Activated CD8-positive, alpha-beta memory T cell treated with anti-CD3 and anti-CD28 coated beads, Interleukin-2, amount 10 ng/mL, durations not matched to agents 7 days and 5 days (primary cell): ENCODE data around the gene SETD4. TPM values are rescaled to one million over a fixed set of nuclear protein-coding genes. Genes with fewer than 3 reads are reported as not detected.
A peak's percentile ranks its signal among the peaks of the same experiment; 100 is the strongest.

ENCODE experiments used
- ATAC-seq: fragments of 150-1000 bp; cut with Tn5 transposase; one replicate; pipeline ENCODE4 v1.10.0; 2021; ENCODE audit warnings: moderate library complexity
- CTCF ChIA-PET: fragments of 350-600 bp; sonication (Branson Sonifier 250); formaldehyde crosslinking; loops from one replicate; lab custom pipeline; 2021; ENCODE audit warnings: antibody characterized with exemption; lab: Charles Lee
- DNase-seq: peaks from one replicate; pipeline ENCODE4 v3.0.0-alpha.2; 2020
- H3K27ac Mint-ChIP-seq: one replicate; pipeline ENCODE4 v1.8.0; 2021; ENCODE audit warnings: mild to moderate bottlenecking, mixed read lengths
- H3K27me3 Mint-ChIP-seq: one replicate; pipeline ENCODE4 v1.8.0; 2021; ENCODE audit warnings: mixed read lengths
- H3K36me3 Mint-ChIP-seq: one replicate; pipeline ENCODE4 v1.8.0; 2021; ENCODE audit warnings: mild to moderate bottlenecking, mixed read lengths
- H3K4me1 Mint-ChIP-seq: one replicate; pipeline ENCODE4 v1.8.0; 2021; ENCODE audit warnings: mixed read lengths
- H3K4me3 Mint-ChIP-seq: one replicate; pipeline ENCODE4 v1.8.0; 2021; ENCODE audit warnings: mild to moderate bottlenecking, moderate library complexity, mixed read lengths
- H3K9me3 Mint-ChIP-seq: one replicate; pipeline ENCODE4 v1.8.0; 2022; ENCODE audit warnings: low read depth, mixed read lengths
- total RNA-seq, 2 experiments: library from RNA; stranded (reverse); gene quantifications; one replicate each; pipeline ENCODE4 v1.2.3, GENCODE V29; 2021

Gene SETD4
- total RNA-seq, 2 experiments from 2014 or later = 17.9 to 20.9 TPM

GRCh38 chr21:36073181-36073580 is 12.9 kb upstream of the SETD4 start:
- Mint-ChIP-seq H3K4me1 (peaks cover 56% of the 10 kb centered on the region), H3K36me3 (peaks cover 38% of the 10 kb centered on the region), H3K4me3 (no peak overlapping the region), H3K9me3 (peaks cover 5% of the 10 kb centered on the region), H3K27ac (no peak overlapping the region), H3K27me3 (no peaks in the 10 kb centered on the region)
- ATAC-seq (no peak), DNase-seq (no peak)
- CTCF ChIA-PET = interaction anchor here (0.7 to 1.3 kb wide), 3 partner anchors 14 to 36 kb away, joined by 3 to 4 read pairs (median 3); partner anchors contain the start of gene SETD4

- CTCF ChIA-PET = interaction anchor here (1.3 kb wide), 1 partner anchor 13 kb away, joined by 4 read pairs; the partner anchor contains the start of gene SETD4
- H3K9me3 Mint-ChIP-seq = peaks cover 5% of the 10 kb centered on the region
- ATAC-seq = no peak
- H3K27ac Mint-ChIP-seq = no peak overlapping the region
- H3K4me1 Mint-ChIP-seq = peaks cover 50% of the 10 kb centered on the region
- no peaks in the 10 kb centered on the region for H3K27me3 Mint-ChIP-seq
- H3K36me3 Mint-ChIP-seq = peaks cover 38% of the 10 kb centered on the region
- no peak overlapping the region for H3K4me3 Mint-ChIP-seq
- DNase-seq = no peak
Measured at GRCh38 chr21:36072453-36073162, 12.3 kb upstream of the SETD4 start.

- CTCF ChIA-PET = interaction anchor here (1.4 to 2.4 kb wide), 4 partner anchors 7 to 54 kb away, joined by 3 to 17 read pairs (median 9); partner anchors contain the start of gene SETD4
- Mint-ChIP-seq H3K27ac (no peak overlapping the region), H3K27me3 (peaks cover 8% of the 10 kb centered on the region), H3K4me1 (peaks cover 42% of the 10 kb centered on the region), H3K36me3 (peaks cover 37% of the 10 kb centered on the region), H3K9me3 (peaks cover 5% of the 10 kb centered on the region), H3K4me3 (peak overlapping the region; percentile 91)
- DNase-seq (no peak), ATAC-seq (no peak)
Measured at GRCh38 chr21:36070999-36071398, 10.7 kb upstream of the SETD4 start.

DNA sequence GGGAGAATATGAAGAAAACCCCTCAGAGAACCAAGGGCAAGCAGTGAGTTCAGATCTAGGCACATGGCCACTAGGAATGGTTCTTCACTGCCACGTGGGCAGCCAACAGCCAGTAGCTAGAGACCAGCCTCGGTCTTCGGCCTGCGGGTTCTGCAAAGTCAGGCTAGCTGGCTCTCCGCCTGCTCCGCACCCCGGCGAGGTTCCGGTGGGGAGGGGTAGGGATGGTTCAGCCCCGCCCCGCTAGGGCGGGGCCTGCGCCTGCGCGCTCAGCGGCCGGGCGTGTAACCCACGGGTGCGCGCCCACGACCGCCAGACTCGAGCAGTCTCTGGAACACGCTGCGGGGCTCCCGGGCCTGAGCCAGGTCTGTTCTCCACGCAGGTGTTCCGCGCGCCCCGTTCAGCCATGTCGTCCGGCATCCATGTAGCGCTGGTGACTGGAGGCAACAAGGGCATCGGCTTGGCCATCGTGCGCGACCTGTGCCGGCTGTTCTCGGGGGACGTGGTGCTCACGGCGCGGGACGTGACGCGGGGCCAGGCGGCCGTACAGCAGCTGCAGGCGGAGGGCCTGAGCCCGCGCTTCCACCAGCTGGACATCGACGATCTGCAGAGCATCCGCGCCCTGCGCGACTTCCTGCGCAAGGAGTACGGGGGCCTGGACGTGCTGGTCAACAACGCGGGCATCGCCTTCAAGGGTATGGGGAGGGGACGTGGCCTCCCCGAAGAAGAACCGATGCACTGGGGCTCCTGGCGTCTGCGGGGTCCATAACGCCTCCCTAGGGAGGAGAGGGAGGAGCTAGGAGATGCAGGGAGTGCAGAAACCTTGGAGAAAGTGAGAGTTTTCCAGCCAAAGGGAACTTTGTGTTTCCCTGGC is 9.6 kb upstream of the SETD4 start, which contains the start of gene CBR1:
TSS of gene CBR1 (plus strand) at position 312 of the 871 bp plus-strand sequence. CDS start at position 404, 92 bp downstream.
- ATAC-seq (peak; percentile 99), DNase-seq (peak; percentile 94)
- Mint-ChIP-seq H3K36me3 (peaks cover 37% of the 10 kb centered on the region), H3K4me1 (peaks cover 44% of the 10 kb centered on the region), H3K4me3 (peak within 1 kb of the TSS; percentile 91), H3K27ac (peak within 1 kb of the TSS; percentile 84), H3K9me3 (peaks cover 5% of the 10 kb centered on the region), H3K27me3 (peaks cover 8% of the 10 kb centered on the region)
- CTCF ChIA-PET = interaction anchor here (0.9 to 2.4 kb wide), 7 partner anchors 9 to 250 kb away, joined by 3 to 17 read pairs (median 4); partner anchors contain the start of genes MORC3 and SETD4

DNA sequence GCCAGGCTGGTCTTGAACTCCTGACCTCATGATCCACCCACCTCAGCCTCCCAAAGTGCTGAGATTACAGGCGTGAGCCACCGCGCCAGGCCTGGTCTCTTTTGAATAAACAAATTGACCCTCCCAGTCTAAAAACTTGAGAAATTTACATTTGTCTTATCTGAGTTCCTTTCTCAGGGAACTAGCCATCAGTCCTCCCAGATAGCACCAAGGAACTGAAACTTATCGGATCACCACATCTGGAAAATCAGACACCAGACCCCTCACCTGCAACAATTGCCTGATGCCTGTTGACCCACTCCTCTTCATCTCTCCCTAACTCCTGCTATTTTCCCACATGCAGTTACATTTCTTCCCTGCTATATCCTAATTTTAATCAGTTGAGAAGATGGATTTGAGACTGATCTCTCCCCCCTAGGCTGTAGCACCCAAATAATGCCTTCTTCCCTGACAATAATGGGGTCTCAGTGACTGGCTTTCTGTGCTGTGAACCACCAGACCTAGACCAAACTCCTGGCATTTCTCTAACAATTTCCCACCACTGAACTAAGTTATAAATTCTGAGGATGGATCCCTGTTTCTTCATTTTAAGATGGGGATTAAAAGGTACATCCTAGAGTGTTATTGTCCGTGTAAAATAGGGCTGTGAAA is 8.5 kb upstream of the SETD4 start:
- Mint-ChIP-seq H3K4me1 (peaks cover 45% of the 10 kb centered on the region), H3K27ac (no peak overlapping the region), H3K36me3 (peaks cover 37% of the 10 kb centered on the region), H3K27me3 (peaks cover 8% of the 10 kb centered on the region), H3K9me3 (peaks cover 5% of the 10 kb centered on the region), H3K4me3 (peak overlapping the region; percentile 91)
- ATAC-seq (no peak), DNase-seq (no peak)
- CTCF ChIA-PET = interaction anchor here (0.9 to 2.4 kb wide), 6 partner anchors 9 to 251 kb away, joined by 3 to 17 read pairs (median 4); partner anchors contain the start of genes MORC3 and SETD4

DNA sequence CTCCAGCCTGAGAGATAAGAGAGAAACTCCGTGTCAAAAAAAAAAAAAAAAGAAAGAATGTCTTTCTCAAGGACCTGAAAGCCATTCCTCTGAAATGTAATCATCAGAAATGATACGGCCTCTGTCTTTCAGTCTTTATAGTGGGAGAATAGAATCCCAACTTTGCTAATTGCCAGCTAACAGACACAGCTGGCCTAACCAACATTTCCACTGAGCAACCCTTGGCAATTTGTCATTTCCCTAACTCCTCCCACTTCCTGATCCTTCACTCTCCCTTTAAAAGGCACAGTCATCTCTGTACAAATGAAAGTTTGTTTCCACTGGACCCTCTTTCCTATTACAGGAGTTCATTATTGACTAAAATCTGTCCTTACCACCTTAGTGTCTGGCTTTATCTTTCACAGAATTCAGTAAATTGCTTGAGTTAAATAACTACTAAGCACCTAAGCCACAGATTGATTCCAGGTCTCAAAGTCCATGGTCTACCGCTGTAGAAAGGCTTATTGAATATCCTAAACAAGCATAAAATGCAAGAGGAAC is 5.2 kb upstream of the SETD4 start:
- Mint-ChIP-seq H3K4me3 (no peak overlapping the region), H3K36me3 (peaks cover 12% of the 10 kb centered on the region), H3K27ac (no peak overlapping the region), H3K9me3 (peaks cover 5% of the 10 kb centered on the region), H3K27me3 (peaks cover 8% of the 10 kb centered on the region), H3K4me1 (peaks cover 28% of the 10 kb centered on the region)
- ATAC-seq (no peak), DNase-seq (no peak)
- CTCF ChIA-PET = interaction anchor here (1.0 kb wide), 1 partner anchor 11 kb away, joined by 3 read pairs; no protein-coding TSS in a partner anchor

GRCh38 chr21:36064085-36064460 is 3.7 kb upstream of the SETD4 start:
- DNase-seq = no peak
- CTCF ChIA-PET = interaction anchor here (1.0 kb wide), 1 partner anchor 48 kb away, joined by 6 read pairs; no protein-coding TSS in a partner anchor
- peaks cover 8% of the 10 kb centered on the region for H3K27me3 Mint-ChIP-seq
- no peak overlapping the region for H3K27ac Mint-ChIP-seq
- H3K36me3 Mint-ChIP-seq = peaks cover 6% of the 10 kb centered on the region
- H3K4me1 Mint-ChIP-seq = peaks cover 20% of the 10 kb centered on the region
- no peak for ATAC-seq
- H3K4me3 Mint-ChIP-seq = no peak overlapping the region
- peaks cover 4% of the 10 kb centered on the region for H3K9me3 Mint-ChIP-seq

- Mint-ChIP-seq H3K4me3 (no peak overlapping the region), H3K4me1 (peaks cover 24% of the 10 kb centered on the region), H3K9me3 (no peaks in the 10 kb centered on the region), H3K36me3 (peaks cover 3% of the 10 kb centered on the region), H3K27me3 (peaks cover 8% of the 10 kb centered on the region), H3K27ac (no peak overlapping the region)
- DNase-seq (no peak), ATAC-seq (no peak)
- CTCF ChIA-PET = interaction anchor here (1.0 kb wide), 1 partner anchor 49 kb away, joined by 6 read pairs; no protein-coding TSS in a partner anchor
Measured at GRCh38 chr21:36063375-36064084, 3.2 kb upstream of the SETD4 start.

- DNase-seq (no peak), ATAC-seq (no peak)
- H3K4me3 Mint-ChIP-seq = peak overlapping the region; percentile 91
- H3K9me3 Mint-ChIP-seq = no peaks in the 10 kb centered on the region
- peaks cover 15% of the 10 kb centered on the region for H3K36me3 Mint-ChIP-seq
- CTCF ChIA-PET = no interaction called here
- peaks cover 37% of the 10 kb centered on the region for H3K4me1 Mint-ChIP-seq
- peak overlapping the region; percentile 93 for H3K27ac Mint-ChIP-seq
- H3K27me3 Mint-ChIP-seq = peaks cover 3% of the 10 kb centered on the region
Measured at GRCh38 chr21:36061445-36061844, 1.1 kb upstream of the SETD4 start.

- H3K9me3 Mint-ChIP-seq = no peaks in the 10 kb centered on the region
- ATAC-seq (peak; percentile 48), DNase-seq (peak; percentile 54)
- H3K4me1 Mint-ChIP-seq = peaks cover 31% of the 10 kb centered on the region
- H3K36me3 Mint-ChIP-seq = peaks cover 28% of the 10 kb centered on the region
- H3K27ac Mint-ChIP-seq = peak overlapping the region; percentile 93
- CTCF ChIA-PET = interaction anchor here (0.7 to 3.0 kb wide), 5 partner anchors 10 to 93 kb away, joined by 3 to 17 read pairs (median 4); partner anchors contain the start of gene CBR1
- H3K4me3 Mint-ChIP-seq = peak overlapping the region; percentile 91
- no peaks in the 10 kb centered on the region for H3K27me3 Mint-ChIP-seq
Measured at GRCh38 chr21:36059823-36060158, 535 bp downstream of the SETD4 start.

GRCh38 chr21:36055551-36055950 is 4.8 kb downstream of the SETD4 start:
- Mint-ChIP-seq H3K4me3 (no peak overlapping the region), H3K27ac (no peak overlapping the region), H3K36me3 (peaks cover 46% of the 10 kb centered on the region), H3K4me1 (peaks cover 28% of the 10 kb centered on the region), H3K27me3 (no peaks in the 10 kb centered on the region), H3K9me3 (no peaks in the 10 kb centered on the region)
- CTCF ChIA-PET = interaction anchor here (0.5 kb wide), 1 partner anchor 1411 kb away, joined by 3 read pairs; no protein-coding TSS in a partner anchor
- ATAC-seq (no peak), DNase-seq (no peak)

- CTCF ChIA-PET = interaction anchor here (1.0 to 1.6 kb wide), 3 partner anchors 11 to 59 kb away, joined by 3 to 5 read pairs (median 4); no protein-coding TSS in a partner anchor
- H3K27ac Mint-ChIP-seq = no peak overlapping the region
- peaks cover 60% of the 10 kb centered on the region for H3K36me3 Mint-ChIP-seq
Measured at GRCh38 chr21:36053715-36054062, 6.6 kb downstream of the SETD4 start.

More at GRCh38 chr21:36053715-36054062, 6.6 kb downstream of the SETD4 start:
- no peak for ATAC-seq
- Mint-ChIP-seq H3K27me3 (no peaks in the 10 kb centered on the region), H3K4me1 (peaks cover 21% of the 10 kb centered on the region), H3K4me3 (no peak overlapping the region), H3K9me3 (no peaks in the 10 kb centered on the region)
- DNase-seq = no peak
